HG03060 (cell line): ENCODE measurements around the gene MME.
"Not testable (repeated sequence)": the region's sequence is repeated elsewhere in the genome, so short reads cannot be mapped to it uniquely, and the experiment has no call there.

ENCODE experiments used
- ATAC-seq: cut with Tn5 transposase; IDR thresholded peaks from one replicate; pipeline ENCODE4 v1.9.1; 2021; ENCODE audit warnings: low read depth, moderate number of reproducible peaks; ENCODE audit not compliant: unreplicated experiment

Gene MME

GRCh38 chr3:155083313-155083905, 3.3 kb downstream of the MME start:
- ATAC-seq: no peak

GRCh38 chr3:155084567-155084966, 4.4 kb downstream of the MME start:
- no peak for ATAC-seq

GRCh38 chr3:155086051-155086450, 5.9 kb downstream of the MME start:
- no peak for ATAC-seq

DNA sequence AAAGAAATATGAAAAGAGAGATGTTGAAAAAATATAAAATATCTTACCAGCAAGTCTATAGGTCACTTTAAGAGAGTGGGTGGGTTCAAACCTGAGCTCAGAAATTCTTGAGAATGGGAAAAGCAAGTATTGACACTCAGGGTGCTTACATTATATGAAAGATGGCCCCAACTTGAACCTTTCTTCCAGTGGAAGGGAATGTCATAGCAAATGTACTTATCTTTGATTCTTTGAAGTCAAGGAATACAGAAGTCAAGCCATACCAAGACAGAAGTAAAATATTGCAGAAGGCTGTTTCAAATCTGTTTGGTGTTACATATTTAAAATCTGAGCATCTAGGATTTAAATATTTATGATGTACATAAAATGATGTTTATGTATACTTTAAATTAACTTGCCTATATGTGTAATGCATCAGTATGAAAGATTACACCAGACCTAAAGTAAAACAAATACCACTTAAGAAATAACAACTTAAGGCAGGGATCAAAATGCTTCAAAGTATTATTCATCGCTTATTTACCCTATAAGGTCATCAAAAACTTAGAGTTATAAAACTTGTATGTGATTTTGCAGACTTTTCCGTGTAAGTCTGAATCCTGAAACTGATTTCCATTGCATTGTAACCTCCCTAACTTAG, 8.7 kb downstream of the MME start:
- no peak for ATAC-seq

DNA sequence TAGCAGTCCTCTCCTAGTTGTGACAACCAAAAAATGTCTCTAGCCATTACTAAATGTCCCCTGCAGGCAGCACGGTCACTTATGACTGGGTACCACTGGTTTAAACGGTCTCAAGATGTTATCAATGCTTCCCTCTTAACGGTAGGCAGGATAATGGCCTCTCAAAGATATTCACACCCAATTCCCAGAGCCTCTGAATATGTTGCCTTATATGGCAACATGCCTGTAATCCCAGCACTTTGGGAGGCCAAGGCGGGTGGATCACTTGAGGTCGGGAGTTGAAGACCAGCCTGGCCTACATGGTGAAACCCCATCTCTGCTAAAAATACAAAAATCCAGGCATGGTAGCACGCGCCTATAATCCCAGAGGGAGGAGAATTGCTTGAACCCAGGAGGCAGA, 9.4 kb downstream of the MME start:
- no peak for ATAC-seq

- ATAC-seq: no peak
Measured at GRCh38 chr3:155093261-155093660, 13.1 kb downstream of the MME start.

DNA sequence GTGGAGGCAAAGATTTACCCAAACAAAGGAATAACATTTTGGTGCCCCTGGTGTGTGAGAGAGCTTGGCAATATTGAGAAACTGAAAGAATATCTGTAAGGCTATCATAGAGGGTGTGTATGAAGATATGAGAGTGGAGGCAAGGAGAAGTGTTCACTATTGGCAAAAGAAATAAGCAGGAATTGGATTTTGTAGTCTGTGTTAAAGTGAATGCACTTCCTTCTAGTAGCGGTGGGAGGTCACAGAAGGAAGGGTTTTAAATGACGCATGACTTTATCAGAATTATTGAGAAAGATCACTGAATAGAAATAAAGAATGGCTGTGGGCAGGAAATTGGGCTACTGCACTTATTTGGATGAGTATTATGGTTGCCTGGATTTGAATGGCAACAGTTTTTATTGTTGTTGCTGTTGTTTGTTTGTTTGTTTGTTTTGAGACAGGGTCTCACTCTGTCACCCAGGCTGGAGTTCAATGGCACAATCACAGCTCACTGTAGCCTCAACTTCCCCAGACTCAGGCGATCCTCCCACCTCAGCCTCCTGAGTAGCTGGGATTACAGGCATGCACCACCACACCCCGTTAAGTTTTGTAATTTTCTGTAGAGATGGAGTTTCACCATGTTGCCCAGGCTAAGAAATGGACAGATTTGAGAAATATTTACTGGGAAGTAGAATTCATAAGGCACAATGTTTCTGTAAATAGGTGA, 16.3 kb downstream of the MME start:
- ATAC-seq: no peak

- ATAC-seq: no peak
Measured at GRCh38 chr3:155097009-155097349, 16.9 kb downstream of the MME start.

DNA sequence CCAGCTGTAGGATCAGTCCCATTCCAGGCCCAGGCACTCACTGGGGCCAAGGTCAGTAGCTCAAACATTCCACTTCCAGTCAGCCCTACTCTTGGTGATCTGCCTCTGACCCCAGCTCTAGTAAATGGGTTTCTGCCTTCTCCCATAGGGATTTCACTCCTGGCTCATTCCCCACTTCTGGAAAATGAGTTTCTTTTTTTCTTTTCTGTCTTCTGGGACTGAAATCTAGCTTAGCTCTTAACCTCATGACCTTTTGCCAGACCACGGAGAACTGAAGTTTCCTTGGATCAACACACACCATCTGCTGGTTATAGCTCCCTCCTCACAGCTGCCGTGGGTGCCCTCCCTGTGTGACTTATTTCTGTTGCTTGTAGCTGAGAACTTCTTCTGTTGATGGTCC, 21.3 kb downstream of the MME start:
- ATAC-seq: no peak

GRCh38 chr3:155102329-155102728, 22.2 kb downstream of the MME start:
- no peak for ATAC-seq

DNA sequence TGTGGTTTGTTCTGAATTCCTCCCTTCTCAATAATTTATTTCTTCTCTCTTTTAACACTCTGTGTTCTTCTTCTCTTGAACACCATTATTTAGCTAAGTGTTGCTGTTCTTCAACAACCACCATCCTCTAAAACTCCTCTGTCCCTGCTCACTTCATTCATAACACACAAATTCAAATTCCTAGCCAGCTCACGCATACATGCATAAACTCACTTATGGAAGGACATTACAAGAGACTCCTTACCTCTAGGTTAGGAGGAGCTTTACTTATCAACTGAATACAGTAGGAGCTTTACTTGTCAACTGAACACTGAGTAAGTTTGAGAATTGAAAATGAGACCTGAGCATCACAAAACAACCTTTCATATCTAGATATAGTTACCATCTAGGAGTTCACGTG, 23.6 kb downstream of the MME start:
- no peak for ATAC-seq

DNA sequence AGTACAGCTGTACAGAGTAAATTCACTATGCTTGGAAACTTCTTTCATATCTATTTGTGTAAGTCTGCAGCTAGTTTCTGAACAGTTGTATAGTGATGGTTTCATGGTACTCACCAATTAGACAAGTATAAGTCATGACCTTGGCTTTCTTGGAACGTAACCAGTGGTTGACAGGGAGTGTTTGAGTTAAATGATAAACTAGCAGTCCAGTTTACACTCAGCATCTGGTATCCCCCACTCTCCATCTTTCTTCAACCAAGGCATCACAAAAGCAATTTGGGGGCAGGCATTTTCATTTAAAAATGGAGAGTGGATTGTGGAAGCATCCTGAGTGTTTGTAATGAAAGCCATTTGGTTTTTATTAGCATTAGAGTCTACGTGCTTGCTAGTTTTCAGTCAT, 26.0 kb downstream of the MME start:
- no peak for ATAC-seq

DNA sequence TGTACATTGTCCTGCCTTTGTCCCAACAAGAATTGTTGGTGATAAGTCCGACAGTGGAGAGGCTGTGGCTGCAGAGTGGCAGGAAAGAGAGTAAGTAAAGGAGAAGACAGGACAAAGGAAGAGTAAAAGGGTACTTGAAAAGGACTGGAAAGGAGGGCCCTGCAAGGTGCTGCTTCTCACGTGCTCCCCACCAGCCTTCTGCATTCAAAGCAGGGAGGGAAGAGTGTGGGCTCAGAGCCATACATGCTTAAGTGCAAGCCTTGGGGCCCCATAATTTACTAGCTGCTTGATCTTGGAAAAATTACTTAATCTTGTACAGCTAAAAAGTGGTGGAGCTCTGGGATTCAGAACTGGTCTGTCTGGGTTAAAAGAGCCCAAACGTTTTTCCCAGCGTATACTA, 29.9 kb downstream of the MME start:
- ATAC-seq: no peak

- ATAC-seq: no peak
Measured at GRCh38 chr3:155110996-155111901, 31.1 kb downstream of the MME start.

DNA sequence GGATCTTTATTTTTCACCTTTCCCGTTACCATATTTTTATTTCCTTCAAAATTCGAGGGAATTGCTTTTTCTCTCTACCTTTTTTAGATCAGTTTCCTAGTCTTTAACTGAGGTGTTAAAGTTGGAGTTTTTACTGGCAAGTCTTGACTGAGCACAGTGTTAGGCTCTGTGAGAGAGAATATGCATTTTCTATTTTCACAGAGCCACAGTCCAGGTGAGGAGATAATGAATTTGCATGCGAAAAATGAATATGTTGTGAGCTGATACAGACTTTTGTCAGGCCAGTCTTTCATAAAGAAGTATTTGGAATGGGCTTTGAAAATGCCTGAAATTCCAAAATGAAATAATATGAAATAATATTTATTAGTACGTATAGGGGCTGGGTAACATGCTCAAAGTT, 31.9 kb downstream of the MME start:
- ATAC-seq: no peak

- no peak for ATAC-seq
Measured at GRCh38 chr3:155112661-155113389, 32.7 kb downstream of the MME start.

DNA sequence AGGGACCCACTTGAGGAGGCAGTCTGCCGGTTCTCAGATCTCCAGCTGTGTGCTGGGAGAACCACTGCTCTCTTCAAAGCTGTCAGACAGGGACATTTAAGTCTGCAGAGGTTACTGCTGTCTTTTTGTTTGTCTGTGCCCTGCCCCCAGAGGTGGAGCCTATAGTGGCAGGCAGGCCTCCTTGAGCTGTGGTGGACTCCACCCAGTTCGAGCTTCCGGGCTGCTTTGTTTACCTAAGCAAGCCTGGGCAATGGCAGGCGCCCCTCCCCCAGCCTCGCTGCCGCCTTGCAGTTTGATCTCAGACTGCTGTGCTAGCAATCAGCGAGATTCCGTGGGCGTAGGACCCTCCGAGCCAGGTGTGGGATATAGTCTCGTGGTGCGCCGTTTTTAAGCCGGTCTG, 44.6 kb downstream of the MME start:
- ATAC-seq: not testable (repeated sequence)

DNA sequence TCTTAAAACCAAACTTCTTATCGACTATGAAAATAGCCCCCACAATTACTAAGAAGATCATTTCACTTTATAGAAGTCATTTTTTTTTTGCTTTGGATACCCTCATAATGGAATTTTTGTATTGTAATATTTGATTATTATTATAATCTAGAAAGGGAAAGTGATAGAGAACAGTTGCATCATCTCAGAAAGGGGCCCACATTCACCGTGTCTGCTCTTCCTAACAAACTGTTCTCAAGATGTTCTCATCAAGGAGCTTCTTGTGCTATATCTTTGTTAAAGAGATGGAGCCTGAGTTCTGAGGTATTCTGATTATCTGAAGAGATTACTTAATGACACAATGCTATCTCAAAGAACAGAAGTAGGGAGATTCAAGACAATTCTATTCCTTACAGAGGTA, 49.3 kb downstream of the MME start:
- ATAC-seq: no peak

DNA sequence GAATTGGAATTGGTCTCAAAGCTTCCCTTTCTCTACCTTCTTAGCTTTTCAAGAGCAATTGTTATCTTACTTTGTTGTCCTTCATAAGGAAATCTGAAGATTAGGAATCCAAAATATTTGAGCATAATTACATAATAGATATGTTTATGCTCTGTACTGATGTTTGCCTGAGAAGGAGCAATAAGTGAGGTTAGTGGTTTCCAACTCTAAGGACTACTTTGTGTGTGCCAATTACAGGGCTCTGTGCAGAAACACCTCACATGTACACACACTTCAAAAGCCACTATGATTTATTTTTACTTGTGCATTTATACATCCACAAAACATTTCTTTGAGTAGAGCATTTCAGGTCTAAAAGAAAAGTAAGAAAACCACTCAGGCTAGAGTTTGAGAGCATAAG, 49.9 kb downstream of the MME start:
- no peak for ATAC-seq

DNA sequence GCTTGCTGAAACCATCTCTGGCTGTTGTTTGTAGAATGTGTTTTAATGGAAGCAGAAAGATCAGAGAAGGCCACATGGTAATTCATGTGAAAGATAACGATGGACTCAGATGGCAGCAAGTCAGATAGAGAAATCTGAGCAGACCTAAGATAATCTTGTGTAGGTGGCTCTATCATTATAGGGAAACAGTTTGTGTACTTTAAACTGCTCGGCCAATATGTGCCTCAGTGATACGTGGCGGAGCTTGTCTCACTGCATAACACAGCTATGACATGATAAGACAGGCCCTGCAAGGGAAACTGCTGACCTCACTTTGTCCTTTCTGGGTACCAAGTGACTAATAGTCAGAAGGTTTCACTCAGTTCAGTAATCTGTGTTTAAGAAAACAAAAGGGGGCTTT, 51.0 kb downstream of the MME start:
- ATAC-seq: peak; percentile 74

DNA sequence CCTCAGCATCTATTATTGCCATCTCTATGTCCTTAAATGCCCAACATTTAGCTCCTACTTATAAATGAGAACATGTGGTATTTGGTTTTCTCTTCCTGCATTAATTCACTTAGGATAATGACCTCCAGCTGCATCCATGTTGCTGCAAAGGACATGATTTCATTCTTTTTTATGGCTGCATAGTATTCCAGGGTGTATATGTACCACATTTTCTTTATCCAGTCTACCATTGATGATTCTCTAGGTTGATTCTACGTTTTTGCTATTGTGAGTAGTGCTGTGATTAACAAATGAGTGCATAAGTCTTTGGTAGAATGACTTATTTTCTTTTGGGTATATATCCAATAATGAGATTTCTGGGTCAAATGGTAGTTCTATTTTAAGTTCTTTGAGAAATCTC, 54.2 kb downstream of the MME start:
- not testable (repeated sequence) for ATAC-seq
